OCI-LY1 (cell line): ENCODE data around the gene PAQR6.

ENCODE experiments used
- CTCF ChIP-seq: fragments of 200-600 bp; sonication (generic), shearing (Covaris generic); IDR thresholded peaks from 2 replicates; pipeline ENCODE4 v1.5.1; 2017; ENCODE audit warnings: mild to moderate bottlenecking, antibody characterized with exemption, low read length, moderate library complexity, mixed read lengths
- EZH2 ChIP-seq: fragments of 200-600 bp; sonication (generic), shearing (Covaris generic); IDR thresholded peaks from 2 replicates; pipeline ENCODE4 v1.8.0; 2017; ENCODE audit warnings: borderline replicate concordance, mixed run types, mild to moderate bottlenecking, antibody characterized with exemption, low read length, moderate library complexity, mixed read lengths

GRCh38 chr1:156245451-156246232 is 2.2 kb downstream of the PAQR6 start:
- TF ChIP-seq CTCF (no peak), EZH2 (no peak)
